ENCODE data around the gene FASTK. TPM values are rescaled to one million over a fixed set of nuclear protein-coding genes. Genes with fewer than 3 reads are reported as not detected.

The FASTK gene
- total RNA-seq, 1 donor from 2014 or later: 79.4 TPM

- intact Hi-C loops (cut with micrococcal nuclease): no loop called here
- DNase-seq (no peak), ATAC-seq (no peak)
Measured at GRCh38 chr7:151074817-151075661, 5.6 kb downstream of the FASTK start.

GRCh38 chr7:151073990-151074389 is 6.6 kb downstream of the FASTK start:
- DNase-seq: no peak
- intact Hi-C loops (cut with micrococcal nuclease): no loop called here
- ATAC-seq: no peak

DNA sequence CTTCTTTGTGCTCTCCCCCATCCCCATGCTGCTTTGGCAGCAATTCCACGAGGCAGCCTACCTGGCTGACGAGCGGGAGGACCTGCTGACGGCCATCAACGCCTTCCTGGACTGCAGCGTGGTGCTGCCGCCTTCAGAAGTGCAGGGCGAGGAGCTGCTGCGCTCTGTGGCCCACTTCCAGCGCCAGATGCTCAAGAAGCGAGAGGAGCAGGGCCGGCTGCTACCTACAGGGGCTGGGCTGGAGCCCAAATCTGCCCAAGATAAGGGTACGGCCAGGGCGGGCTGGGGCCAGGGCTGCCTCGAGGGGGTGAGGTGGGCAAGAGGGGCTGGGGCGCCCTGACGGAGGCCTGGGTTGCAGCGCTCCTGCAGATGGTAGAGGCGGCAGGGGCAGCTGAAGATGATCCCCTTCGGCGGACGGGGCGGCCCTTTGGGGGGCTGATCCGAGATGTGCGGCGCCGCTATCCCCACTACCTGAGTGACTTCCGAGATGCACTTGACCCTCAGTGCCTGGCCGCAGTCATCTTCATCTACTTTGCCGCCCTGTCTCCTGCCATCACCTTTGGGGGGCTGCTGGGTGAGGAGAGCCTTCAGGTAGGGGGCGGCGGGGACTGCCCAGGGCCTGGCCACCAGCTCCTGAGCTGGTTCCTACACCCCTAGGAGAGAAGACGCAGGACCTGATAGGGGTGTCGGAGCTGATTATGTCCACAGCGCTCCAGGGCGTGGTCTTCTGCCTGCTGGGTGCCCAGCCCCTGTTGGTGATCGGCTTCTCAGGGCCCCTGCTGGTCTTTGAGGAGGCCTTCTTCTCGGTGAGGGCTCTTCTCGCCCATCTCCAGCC is 9.4 kb downstream of the FASTK start:
- DNase-seq (no peak), ATAC-seq (no peak)
- intact Hi-C loops (cut with micrococcal nuclease): no loop called here

- DNase-seq: no peak
- intact Hi-C loops (cut with micrococcal nuclease): no loop called here
- no peak for ATAC-seq
Measured at GRCh38 chr7:151070574-151070960, 10.0 kb downstream of the FASTK start.

- intact Hi-C loops (cut with micrococcal nuclease): no loop called here
- DNase-seq (no peak), ATAC-seq (no peak)
Measured at GRCh38 chr7:151069841-151070573, 10.6 kb downstream of the FASTK start.

DNA sequence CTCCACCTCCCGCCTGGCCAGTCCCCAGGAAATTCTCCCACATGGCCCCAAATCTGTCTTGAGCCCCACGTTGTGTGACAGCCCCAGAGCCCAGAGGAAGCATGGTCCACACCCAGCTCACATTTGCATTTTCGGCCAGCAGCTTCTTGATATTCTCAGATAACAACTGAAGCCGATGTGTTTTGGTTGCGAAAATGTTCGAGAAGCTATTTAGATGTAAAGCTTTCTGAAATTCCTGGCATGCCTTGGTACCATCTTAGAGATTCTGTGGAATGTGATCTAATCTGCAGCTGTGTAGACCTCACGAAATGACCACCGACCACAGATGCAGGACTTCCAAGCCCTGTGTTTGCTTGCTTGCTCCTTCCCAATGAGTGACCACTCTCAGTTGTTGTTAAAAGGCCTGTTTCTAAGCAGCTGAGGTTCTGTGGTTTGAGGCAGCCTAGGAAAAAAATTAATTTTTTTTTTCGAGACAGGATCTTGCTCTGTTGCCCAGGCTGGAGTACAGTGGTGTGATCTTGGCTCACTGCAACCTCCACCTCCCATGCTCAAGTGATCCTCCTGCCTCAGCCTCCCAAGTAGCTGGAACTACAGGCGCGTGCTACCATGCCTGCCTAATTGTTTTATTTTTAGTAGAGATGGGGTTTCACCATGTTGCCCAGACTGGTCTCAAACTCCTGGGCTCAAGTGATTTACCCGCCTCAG is 12.4 kb downstream of the FASTK start:
- intact Hi-C loops (cut with micrococcal nuclease): no loop called here
- no peak for ATAC-seq
- DNase-seq: no peak

DNA sequence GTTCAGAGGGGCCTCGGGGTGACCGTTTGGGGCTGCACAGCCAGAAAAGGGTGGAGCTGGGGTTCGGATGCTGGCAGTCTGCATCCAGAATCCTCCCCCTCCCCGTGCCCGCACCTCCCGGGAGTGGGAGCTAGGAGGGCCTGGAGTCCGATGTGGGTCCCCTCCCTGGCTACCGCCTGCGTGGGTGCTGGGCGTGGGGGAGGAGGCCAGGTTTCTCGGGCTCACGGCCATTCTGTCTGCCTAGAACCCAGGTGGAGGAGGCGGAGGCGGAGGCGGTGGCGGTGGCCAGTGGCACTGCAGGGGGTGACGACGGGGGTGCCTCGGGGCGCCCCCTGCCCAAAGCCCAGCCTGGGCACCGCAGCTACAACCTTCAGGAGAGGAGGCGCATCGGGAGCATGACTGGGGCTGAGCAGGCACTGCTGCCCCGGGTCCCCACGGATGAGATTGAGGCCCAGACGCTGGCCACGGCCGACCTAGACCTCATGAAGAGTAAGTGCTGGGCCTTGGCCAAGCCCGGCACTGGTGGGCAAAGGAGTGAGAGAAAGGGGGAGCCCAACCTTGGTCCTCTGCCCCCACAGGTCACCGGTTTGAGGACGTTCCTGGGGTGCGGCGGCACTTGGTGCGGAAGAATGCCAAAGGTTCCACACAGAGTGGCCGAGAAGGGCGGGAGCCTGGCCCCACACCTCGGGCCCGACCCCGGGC is 14.2 kb downstream of the FASTK start:
- ATAC-seq: no peak
- no peak for DNase-seq
- intact Hi-C loops (cut with micrococcal nuclease): no loop called here

DNA sequence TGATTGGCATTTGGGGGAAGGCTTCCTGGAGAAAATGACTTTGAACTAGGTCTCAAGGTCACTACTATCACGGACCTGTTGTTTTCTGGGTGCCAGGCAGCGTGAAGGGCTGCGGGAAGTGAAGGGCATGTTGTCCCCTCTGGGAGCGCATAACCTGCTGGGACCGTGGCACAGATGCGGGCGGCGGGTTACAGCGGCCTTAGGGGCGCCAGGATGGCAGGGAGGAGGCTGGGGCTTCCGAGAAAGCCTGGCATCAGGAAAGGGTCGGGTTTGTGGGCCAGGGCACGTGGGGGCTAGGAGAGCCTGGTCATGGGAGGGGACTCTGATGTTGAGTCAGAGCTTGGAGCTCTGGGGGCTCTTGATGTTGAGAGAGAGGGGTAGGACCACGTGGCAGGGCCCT is 15.1 kb downstream of the FASTK start:
- ATAC-seq (no peak), DNase-seq (no peak)
- intact Hi-C loops (cut with micrococcal nuclease): no loop called here

DNA sequence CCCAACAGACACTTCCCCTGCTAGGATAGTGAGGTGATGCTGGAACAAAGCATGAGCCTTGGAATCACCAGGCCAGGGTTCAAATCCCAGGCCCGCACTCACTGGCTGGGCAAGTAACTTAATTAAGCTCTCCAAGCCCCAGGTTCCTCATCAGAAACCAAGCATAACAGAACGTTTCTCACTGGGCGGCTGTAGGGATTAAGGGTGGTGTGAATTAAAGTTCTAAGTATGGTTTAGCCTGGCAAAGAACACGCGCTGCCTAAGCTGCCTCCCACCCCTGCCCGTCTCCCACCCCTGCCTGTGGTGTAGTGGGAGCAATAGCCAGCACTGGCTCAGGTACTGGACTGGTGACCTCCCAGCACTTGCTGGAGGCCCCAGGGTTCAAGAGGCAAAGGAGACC is 15.6 kb downstream of the FASTK start:
- DNase-seq: no peak
- no peak for ATAC-seq
- intact Hi-C loops (cut with micrococcal nuclease): no loop called here

DNA sequence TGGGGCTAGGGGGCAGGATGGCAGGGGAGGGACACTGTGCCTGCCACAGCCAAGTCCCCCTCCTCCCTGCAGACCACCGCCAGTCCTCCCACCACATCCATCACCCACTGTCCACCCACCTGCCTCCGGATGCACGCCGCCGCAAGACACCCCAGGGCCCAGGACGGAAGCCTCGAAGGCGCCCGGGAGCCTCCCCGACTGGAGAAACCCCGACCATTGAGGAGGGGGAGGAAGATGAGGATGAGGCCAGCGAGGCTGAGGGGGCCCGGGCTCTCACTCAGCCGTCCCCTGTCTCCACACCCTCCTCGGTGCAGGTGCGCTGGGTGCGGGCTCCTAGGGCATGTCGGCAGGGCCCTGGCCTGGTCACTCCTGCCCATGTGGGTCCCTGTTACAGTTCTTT is 16.2 kb downstream of the FASTK start:
- no peak for ATAC-seq
- intact Hi-C loops (cut with micrococcal nuclease): no loop called here
- DNase-seq: no peak

- DNase-seq: no peak
- intact Hi-C loops (cut with micrococcal nuclease): no loop called here
- ATAC-seq: peak; percentile 0
Measured at GRCh38 chr7:151063212-151063561, 17.4 kb downstream of the FASTK start.

DNA sequence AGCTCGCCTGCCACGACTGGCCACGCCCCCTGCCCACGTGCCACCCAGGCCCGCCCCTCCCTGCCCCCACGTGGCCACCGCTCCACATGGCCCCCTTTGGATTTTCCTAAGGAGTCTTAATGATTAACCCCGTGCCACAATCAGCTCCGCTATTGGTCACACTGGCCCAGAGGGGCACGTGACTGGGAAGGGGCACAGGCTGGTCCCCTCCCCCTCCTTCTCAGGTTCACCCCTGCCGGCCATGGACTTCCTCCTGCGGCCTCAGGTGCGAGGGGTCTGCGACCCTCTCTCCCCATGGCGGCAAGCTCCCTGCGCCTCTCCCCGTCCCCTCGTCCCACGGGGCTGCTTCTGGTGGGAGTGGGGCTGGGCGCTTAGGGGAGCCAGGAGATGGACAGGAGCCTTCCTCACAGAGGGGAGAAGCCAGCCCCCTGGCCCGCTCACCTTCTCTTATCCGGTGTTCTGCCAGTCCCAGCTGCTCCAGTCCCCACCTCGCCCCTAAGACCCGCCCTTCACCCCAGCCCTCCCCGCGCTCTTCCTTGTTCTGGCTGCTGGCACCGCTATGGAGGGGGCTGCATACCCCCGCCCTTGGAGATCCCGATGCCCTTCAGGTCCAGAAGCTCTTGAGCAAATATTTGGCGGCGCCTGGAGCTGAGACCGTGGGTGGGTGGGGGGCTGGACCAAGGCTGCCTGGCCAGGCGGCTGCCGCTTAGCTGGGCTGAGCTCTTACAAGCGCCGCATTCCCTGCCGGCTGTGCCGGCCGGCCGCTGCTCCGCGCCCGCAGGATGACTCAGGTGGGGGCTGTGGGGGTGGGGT is 18.0 kb downstream of the FASTK start:
- peak; percentile 6 for ATAC-seq
- intact Hi-C loops (cut with micrococcal nuclease): no loop called here

GRCh38 chr7:151062111-151062398 is 18.6 kb downstream of the FASTK start:
- intact Hi-C loops (cut with micrococcal nuclease): no loop called here
- DNase-seq (no peak), ATAC-seq (no peak)

More for the DNA sequence above, 18.0 kb downstream of the FASTK start:
- DNase-seq: peak; percentile 62

GRCh38 chr7:151061213-151062110 is 19.1 kb downstream of the FASTK start:
- ATAC-seq (no peak), DNase-seq (no peak)
- intact Hi-C loops (cut with micrococcal nuclease): no loop called here

GRCh38 chr7:151060416-151061212 is 20.0 kb downstream of the FASTK start:
- intact Hi-C loops (cut with micrococcal nuclease): no loop called here
- ATAC-seq (no peak), DNase-seq (no peak)

DNA sequence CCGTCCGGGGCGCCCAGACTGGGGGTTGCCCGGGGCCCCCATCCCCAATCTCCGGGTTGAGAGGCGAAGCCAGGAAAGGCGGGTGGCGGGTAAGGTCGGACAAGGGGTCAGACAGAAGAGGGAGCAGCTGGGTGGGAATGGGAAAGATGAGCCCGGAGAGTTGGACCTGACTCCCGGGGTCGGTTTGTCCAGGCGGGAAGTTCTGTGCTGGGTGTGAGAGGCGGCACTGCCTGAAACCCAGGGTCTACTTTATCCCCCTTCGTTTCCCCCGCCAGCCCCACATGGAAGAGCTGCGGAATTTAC is 20.5 kb downstream of the FASTK start:
- no peak for ATAC-seq
- DNase-seq: no peak
- intact Hi-C loops (cut with micrococcal nuclease): no loop called here

Measured in left ventricle myocardium superior (tissue), 1 donor.